CD4-positive, alpha-beta T cell treated with Interleukin-2 at 100 ng/mL for 4 hours (primary cell): Measurements from ENCODE around the gene OR51A7.
"Not testable (repeated sequence)": the region's sequence is repeated elsewhere in the genome, so short reads cannot be mapped to it uniquely, and the experiment has no call there.

ENCODE experiments used
- DNase-seq: peaks from one replicate; pipeline ENCODE4 v3.0.0-alpha.2; 2020; ENCODE audit warnings: low spot score

OR51A7 gene

DNA sequence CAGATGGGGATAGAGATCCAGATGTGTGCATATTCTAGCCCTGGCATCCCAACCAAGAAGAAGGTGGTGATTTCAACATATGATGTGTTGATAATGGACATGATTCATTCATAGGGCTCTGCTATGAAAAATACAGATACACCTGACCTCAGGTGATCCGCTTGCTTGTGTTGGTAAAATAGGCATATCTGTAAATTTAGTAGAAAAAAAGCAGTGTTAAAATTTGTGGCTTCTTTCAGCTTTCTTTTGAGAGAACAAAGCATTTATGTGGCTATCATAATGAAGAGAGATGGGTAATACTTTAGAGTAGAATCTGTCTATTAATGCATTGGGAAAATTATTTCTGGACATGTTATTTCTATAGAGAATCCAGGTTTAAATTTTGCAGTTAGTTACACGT lies 52.0 kb downstream of the OR51A7 start, which contains the start of gene OR51A2:
OR51A2 (minus strand) TSS at position 101 of the 400 bp plus-strand sequence; CDS start at position 101, 0 bp downstream.
- DNase-seq, result not testable (repeated sequence)

DNA sequence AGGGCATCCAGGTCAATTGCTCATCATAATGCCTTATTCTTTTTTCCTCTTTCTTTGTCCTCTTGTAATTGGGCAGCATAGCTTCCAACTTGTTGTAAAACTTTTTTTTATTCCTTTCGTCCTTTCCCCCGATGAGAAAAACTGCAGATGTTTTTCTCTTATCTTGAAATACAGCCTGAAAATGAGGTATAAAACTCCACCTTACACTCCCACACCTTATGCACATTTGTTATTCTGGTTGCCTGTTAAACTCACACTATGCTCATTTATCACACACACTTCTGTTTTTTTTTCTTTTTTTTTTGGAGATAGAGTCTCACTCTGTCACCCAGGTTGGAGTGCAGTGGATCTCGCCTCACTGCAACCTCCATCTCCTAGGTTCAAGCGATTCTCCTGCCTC lies 53.8 kb downstream of the OR51A7 start:
- no peak for DNase-seq
